HFF-Myc (cell line): ENCODE measurements around the gene KRTAP16-1.

Experiments used
- DNase-seq: peaks from one replicate; pipeline ENCODE4 v3.0.0-alpha.2; 2011; ENCODE audit warnings: low read depth; ENCODE audit errors: extremely low read depth
- H3K4me3 ChIP-seq: replicated peaks from 2 replicates; pipeline ENCODE4 v1.5.1; 2011; ENCODE audit warnings: low read depth, mild to moderate bottlenecking, control low read depth, low read length
- CTCF ChIP-seq: IDR thresholded peaks from 2 replicates; pipeline ENCODE4 v1.5.1; 2012; ENCODE audit warnings: mild to moderate bottlenecking, low read depth, low read length, control low read depth; ENCODE audit errors: missing control alignments

Gene KRTAP16-1

GRCh38 chr17:41335747-41336146, 26.6 kb upstream of the KRTAP16-1 start:
- DNase-seq = no peak
- no peak overlapping the region for H3K4me3 ChIP-seq
- TF ChIP-seq CTCF = no peak

GRCh38 chr17:41334385-41335305, 25.5 kb upstream of the KRTAP16-1 start:
- DNase-seq = no peak
- no peak for TF ChIP-seq CTCF
- no peak overlapping the region for H3K4me3 ChIP-seq

- no peak for DNase-seq
- TF ChIP-seq CTCF = no peak
- no peak overlapping the region for H3K4me3 ChIP-seq
Measured at GRCh38 chr17:41333836-41334235, 24.7 kb upstream of the KRTAP16-1 start.

- H3K4me3 ChIP-seq = no peak overlapping the region
- TF ChIP-seq CTCF = no peak
- DNase-seq = no peak
Measured at GRCh38 chr17:41333098-41333497, 24.0 kb upstream of the KRTAP16-1 start.

GRCh38 chr17:41332239-41332638, 23.1 kb upstream of the KRTAP16-1 start:
- DNase-seq = no peak
- no peak for TF ChIP-seq CTCF
- no peak overlapping the region for H3K4me3 ChIP-seq

GRCh38 chr17:41331606-41332005, 22.5 kb upstream of the KRTAP16-1 start:
- no peak overlapping the region for H3K4me3 ChIP-seq
- DNase-seq = no peak
- no peak for TF ChIP-seq CTCF
